ENCODE measurements around the gene FADS1.

Gene FADS1

DNA sequence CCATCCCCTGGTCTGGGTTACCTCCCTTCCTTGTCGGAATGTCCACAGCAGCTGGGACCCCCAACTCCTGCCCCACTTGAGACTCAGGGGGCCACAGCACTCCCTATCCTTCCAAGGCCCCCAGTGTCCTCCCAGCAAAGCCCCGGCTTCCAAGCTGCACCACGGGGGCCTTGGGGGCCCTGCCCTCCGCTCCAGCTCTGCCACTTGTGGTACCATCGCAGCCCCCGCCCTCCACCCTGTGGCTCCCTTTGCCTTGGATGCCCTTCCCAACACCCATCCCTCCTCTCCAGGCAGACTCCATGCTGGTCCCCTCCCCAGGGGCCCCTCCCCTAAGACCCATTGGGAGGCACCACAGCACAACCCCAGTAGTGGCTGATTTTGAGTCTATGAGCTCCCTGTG, 41.7 kb downstream of the FADS1 start:
- no peak for DNase-seq

DNA sequence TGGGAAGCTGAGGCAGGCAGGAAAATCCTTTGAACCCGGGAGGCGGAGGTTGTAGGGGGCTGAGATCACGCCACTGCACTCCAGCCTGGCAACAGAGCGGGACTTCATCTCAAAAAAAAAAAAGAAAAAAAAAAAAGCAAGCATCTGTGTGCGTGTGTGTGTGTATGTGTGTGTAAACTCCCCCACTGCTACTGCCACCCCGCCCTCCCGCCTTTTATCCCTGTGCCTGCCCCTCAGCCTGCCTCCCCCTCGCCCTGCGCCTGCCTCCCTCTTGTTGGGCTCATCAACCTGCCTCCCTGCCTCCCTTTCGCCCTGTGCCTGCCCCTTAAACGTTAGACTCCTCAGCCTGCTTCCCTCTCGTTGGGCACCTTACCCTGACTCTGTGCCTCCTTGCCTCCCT, 42.4 kb downstream of the FADS1 start:
- no peak for DNase-seq

DNA sequence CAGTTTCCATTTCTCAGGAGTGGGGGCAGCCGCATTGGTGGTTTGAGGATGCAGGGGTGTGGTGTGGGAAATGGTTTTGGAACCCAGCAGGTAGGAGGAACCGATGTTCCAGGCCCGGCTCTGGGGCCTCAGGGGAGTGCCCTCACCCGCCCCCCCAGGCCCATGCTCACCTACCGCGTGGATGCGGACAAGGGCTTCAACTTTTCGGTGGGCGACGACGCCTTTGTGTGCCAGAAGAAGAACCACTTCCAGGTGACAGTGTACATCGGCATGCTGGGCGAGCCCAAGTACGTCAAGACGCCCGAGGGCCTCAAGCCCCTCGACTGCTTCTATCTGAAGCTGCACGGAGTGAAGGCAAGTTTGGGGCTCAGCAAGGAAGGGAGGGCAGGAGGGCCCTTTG, 43.0 kb downstream of the FADS1 start:
- no peak for DNase-seq

DNA sequence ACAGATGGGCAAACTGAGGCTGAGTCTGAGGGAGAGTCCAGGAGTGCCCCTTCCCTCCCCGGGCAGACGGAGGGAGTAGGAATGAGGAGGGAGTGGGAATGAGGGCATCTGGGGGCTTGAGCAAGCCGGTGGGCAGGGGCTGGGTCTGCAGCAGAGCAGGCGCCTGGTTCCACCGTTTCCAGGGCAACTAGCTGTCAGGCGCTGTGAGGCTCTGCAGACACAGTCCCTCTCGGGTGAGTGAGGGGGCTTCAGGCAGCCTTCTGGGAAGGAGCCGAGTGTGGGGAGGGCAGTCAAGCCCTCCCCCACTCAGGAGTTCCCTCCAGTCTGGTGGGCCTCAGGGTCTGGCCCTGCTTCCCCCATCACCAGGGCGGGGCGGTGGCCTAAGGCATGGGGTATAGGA, 43.4 kb downstream of the FADS1 start:
- no peak for DNase-seq

DNA sequence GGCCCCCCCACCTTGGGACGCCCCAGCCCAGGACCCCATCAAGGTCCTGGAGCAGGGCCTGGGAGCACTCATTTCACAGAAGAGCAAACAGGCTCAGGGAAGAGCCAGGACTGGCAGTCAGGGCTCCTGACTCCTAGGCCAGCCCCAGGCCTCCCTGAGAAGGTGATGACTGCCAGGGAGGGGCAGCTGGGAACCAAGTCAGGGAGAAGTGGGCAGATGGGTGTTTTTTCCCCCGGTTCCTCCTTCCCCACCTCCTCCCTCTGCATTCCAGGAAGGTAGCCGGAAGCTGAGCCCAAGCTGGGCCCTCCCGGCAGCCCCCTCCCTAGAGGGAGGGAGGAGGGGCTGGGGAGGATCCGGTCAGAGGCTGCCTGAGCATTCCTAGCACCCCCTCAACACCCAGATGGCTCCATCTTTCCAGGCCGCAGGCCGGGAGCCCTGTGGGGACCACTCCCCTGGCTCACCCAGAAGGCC, 44.8 kb downstream of the FADS1 start:
- no peak for DNase-seq

DNA sequence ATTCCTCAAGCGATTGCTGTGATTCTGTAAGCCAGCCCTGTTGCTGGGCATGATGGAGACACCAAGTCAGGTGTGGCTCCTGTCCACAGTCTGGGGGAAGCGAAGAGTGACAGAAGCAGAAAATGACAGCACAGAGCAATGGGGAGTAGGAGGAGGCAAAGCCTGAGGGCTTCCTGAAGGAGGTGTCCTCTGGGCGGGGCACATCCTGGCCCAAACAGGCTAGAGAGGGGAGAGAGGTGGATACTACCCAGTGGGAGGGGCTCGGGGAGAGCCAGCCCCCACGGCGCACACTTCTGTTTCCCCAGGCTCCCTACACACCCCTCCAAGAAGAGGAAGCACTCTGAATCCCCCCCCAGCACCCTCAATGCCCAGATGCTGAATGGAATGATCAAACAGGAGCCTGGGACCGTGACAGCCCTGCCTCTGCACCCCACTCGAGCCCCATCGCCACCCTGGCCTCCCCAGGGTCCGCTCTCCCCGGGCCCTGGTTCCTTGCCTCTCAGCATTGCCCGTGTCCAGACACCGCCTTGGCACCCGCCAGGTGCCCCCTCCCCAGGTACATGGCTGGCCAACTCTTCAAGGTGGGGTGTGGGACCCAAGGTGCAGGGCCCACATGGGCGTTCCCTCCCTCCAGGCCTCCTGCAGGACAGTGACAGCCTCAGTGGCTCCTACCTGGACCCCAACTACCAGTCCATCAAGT, 45.5 kb downstream of the FADS1 start:
- no peak for DNase-seq

DNA sequence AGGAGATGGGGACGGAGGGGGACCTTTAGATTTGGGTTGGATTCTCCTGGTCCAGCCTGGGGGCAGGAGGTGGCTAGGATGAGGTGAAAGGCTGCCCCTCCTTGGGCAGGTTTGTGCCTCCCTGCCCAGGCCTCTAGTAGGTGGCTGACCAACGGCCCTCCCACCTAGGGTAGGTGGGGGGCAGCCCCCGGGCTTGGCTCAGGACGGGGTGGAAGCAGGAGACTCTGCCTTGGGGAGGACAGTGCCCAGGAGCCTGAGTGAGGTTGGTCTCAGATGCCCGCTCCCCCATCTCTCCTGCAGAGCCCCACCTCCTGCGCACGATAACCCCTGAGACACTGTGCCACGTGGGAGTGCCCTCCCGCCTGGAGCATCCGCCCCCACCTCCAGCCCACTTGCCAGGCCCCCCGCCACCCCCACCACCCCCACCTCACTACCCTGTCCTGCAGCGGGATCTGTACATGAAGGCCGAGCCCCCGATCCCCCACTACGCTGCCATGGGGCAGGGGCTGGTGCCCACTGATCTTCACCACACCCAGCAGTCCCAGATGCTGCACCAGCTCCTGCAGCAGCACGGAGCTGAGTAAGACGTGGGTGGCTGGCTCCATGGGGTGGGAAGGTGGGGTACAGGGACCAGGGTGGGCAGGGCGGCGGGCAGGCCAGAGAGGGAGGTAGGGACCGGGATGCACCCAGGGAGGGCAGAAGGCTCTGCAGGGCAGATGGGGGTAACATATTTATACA, 46.7 kb downstream of the FADS1 start:
- DNase-seq, result no peak

DNA sequence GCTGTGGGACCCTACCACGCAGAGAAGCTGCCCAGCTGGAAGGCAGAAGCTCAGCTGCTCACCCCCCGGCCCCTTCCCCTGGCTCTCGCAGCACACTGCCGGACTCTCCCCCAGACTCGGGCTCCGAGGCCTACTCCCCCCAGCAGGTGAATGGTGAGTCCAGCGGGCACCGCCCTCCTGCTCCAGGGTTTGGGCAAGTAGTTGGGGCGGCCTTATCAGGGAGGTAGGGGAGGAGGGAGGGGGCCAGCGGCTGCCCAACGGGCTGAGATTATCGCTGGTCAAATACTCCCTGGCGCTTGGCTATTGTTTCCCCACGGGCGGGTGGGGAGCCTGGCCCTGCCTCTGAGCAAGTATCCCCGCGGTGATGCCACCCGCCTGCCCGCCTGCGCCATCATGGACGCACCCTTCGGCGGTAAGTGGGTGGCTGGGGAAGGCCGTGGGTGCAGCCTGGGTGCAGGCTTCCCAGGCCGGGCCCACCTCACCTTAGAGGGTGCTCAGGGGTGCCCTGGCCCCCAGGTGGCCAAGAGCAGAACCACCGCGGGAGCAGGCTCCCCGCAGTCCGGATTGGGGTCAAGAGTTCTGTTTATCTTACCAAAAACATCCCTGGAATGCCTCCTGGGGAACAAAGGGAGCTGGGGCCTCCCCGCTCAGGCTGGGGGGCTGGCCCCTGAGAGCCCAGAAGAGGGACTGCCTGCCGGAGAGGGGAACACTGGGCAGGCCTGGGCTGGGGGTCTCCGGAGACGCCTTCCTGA, 47.5 kb downstream of the FADS1 start:
- DNase-seq, result no peak

DNA sequence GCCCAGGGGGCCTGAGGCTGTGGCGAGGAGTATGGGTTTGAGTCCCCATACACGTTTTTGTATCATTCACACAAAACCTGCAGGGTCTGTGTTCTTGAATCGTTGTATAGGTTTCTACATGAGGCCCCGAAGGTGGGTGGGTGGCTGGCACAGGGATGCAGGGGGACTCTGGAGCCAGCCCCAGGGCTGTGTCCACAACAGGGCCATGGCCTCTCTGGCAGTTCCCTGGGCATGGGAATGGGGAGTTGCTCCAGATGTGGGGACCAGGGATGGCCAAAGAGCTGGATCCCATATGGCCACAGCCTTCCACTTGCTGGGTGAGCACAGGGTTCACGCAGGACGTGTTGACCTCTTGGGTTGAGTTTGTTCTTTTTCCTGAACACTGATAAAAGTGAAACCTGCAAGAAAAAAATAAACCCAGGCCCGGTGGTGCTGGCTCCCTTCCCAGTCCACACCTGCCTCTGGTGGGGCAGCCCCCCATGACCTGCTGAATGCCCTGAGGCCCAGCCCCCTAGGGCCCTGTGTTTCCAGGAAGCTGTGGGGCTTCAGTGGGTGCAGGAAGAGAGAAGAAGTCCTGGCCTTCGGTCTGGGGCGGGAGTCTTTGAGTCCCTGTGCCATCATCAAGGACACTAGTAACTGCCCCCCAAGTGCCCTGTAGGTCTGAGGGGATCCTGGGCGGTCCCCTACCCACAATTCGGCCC, 48.3 kb downstream of the FADS1 start:
- no peak for DNase-seq

DNA sequence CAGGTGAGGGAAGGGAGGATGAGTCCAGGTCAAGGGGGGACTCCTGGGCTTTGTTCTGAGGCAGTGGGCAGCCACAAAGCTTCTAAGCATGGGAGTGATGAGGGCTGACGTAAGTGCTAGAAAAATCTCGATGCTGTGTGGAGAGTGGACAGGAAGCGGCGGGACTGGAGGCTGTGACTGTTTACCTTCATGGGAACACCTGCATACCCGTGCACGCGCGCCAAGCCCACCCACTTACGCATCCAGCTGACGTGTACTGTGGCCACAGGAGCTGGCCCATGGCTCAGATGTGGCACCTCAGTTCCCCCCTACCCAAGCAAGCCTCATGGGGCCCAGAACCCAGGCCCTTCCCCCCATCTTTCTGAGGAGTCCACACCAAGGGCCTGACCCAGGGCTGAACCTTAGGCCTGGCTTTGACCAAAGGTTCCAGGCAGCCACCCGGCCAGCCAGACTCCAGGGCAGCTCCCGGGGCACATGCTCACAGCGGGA, 50.4 kb downstream of the FADS1 start:
- DNase-seq, result no peak

DNA sequence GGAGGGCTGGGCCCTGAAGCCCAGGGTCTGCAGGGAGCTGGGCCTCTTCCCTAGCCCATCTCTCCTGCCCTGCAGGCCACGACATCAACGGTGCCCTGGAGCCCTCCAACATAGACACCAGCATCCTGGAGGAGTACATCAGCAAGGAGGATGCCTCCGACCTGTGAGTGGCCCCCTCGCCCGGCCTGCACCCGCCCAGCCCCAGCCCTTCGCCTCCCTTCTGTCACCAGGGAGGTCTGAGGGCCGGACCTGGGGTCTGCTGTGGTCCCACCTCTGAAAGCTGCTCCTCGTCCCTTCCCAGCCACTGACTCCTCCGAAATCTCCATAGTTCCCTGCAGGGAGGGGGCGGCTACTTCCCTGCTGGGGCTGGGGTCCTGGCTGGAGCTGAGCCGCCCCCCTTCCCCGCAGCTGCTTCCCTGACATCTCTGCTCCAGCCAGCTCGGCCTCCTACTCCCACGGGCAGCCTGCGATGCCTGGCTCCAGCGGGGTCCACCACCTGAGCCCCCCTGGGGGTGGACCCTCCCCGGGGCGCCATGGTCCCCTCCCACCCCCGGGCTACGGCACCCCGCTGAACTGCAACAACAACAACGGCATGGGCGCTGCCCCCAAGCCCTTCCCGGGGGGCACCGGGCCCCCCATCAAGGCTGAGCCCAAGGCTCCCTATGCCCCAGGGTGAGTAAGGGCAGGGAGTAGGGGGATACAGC, 51.1 kb downstream of the FADS1 start:
- DNase-seq, result no peak

DNA sequence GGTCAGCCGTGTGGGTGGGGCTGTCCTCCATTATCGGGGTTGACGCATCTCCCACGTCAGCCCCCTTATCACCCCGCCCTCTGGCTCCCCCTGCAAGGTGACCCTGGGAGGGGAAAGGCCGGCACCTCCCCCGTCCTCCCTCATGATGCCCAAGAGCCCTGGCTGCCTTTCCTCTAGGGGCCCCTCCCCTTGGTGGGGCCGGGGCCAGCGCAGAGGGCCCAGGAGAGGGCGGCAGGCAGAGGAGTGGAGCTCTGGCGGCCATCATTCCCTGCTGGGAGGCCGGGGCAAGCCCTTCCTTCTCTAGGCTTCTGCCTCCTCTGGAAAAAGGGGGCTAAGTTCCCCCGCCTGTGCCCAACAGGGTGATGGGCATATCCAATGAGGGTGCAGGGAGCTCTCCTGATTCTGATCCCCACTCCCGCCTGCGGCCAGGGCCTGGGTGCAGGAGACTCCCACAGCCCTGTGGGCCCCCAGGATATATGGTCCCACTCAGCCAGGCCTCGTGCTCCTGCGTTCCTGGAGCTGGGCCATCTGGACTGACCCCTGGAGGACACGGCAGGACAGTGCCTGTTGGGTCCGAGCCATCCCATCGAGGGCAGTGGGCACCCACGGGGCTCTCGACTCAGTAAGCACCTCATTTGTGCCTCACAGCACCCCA, 52.1 kb downstream of the FADS1 start:
- DNase-seq, result no peak

DNA sequence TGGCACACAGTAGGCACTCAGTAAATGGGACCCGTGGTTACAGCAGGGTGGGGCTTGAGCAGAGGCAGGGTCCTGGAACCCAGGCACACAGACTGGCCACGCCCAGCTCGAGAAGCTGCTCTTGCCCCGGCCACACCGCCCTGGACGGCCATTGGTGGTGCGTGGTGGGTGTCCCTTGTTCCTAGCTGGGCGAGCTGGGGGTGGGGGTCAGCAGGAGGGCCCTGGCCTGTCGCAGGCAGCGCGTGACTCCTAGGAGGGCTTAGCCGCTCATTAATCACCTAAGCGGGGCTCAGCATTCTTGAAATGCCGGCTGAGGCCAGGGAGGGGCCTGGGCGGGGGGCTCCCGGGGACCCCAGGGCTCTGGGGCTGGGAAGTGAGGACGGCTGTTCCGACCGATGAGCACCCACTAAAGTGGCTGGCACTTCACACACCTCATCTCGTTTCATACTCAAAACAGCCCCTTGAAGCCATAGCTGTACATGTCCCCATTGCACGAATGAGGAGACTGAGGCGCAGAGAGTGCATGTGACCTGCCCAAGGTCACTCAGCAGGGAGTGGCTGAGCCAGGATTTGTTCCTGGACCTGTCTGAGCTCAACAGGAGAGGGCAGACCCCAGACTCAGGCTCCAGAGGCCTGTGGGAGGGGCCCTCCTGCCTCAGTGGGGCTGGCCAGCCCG, 52.7 kb downstream of the FADS1 start:
- DNase-seq, result no peak

DNA sequence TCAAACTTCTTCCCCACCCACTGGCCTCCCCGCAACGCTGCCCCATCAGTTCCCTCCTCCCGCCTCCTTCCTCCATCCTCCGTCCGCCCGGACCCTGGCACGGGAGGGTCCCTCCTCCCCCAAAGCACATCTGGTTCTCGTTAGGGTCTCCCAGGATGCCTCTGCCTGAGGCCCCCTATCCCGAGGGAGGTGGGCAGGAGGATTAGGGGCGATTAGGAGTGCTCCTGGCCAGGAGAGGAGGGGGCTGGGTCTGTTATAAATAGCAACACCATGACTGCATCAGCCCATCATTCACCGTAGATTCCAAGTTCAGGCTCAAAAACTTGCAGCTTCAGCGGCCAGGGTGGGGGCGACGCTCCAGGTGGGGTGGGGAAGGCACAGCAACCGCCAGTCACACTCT, 54.0 kb downstream of the FADS1 start:
- no peak for DNase-seq

DNA sequence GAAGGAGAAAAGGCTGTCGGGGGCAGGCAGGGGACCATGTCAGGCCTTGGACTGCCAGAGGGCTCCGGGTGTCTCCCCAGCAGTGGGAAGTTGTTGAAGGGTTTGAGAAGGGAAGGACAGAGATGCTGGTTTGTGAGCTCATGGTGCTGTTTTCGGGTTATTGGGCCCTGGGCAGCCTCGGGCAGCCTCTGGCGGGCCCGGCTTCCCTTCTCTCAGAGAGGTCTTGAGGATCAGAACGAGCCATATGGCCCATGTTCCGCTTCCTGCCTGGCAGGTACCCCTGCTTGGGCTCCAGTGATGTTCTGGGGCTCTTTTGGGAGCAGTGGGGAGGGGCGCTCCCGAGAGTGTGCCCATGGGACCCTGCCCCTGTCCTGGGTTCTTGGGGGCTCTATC, 54.6 kb downstream of the FADS1 start:
- no peak for DNase-seq

DNA sequence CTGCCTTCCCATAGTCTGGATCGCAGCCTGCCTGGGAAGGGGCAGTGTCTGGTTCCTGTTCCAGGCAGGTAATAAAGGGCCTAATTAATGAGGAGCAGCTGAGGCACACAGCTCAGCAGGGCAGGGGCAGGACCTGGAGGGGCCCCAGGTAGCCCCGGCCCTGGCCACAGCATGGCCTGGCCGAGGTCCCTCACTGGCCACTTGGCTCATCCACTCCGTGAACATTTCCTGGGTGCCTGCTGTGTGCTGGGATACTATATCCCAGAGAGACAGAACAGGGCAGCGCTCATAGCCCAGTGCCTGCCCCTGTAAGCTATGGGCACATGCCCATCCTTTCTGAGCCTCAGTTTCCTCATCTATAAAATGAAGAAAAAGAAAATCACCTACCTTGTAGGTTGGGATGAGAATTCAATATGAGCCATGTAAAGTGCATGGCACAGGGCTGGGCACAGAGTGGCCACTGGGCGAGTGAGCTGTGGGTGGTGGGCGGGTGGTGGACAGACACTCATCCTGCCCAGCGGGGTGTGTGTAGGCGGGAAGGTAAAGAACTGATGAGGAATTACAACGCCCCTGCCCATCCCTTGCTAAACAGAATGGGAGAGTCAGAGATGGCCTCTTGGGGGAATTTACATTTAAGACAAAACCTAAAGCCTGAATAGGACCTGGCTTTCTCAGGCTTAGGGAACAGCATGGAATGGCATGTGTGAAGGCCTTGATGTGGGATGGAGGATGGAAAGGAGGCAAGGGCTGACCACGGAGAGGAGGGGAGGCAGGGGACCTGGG, 55.2 kb downstream of the FADS1 start:
- no peak for DNase-seq

DNA sequence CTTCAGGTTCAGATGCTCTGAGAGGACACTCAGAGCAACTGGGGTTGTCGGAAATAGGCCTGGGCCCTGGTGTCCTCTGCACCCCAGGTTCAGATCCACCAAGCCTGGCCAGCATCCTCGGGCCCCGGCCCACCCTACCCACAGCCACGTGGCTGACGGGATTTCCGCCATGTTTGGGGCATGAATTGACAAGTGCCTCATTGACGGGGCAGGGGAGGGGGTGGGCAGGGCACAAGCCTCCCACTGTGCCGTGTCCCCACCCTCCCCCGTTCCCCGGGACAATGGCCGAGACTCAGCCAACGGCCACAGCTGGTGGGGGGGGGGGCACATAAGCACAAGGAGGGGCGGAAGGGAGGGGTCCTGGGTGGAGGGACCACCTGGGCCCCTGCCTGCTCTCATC, 55.9 kb downstream of the FADS1 start:
- no peak for DNase-seq

DNA sequence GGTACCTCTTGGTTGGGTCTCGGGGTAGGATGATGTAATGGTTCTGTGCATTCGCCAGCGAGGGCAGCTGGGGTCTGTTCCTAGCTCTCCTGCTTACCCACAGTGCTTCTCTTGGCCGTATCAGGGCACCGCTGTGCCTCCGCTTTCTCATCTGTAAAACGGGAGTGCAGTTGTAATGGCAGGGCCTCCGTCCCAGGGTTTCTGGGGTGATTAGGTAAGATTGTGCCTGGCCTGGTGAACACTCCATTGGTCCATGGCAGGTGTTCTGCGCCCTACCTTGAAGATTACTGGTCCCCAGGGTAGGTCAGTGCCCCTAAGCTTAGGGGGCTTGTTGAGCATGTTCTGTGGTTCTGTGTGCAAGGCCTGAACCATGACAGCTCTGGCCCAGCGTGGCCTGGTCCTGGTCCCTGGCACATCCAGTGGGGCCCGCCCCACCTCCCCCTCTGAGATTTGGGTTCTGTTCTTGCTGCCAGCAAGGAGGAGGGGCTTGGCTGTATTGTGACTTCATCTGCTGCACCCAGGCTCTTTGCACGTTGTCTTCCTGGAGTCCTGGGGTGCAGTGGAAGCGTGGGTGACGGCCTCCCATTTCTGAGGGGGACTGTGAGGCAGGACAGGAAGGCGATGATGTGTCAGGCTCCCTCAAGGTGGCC, 59.5 kb downstream of the FADS1 start:
- DNase-seq, result no peak

DNA sequence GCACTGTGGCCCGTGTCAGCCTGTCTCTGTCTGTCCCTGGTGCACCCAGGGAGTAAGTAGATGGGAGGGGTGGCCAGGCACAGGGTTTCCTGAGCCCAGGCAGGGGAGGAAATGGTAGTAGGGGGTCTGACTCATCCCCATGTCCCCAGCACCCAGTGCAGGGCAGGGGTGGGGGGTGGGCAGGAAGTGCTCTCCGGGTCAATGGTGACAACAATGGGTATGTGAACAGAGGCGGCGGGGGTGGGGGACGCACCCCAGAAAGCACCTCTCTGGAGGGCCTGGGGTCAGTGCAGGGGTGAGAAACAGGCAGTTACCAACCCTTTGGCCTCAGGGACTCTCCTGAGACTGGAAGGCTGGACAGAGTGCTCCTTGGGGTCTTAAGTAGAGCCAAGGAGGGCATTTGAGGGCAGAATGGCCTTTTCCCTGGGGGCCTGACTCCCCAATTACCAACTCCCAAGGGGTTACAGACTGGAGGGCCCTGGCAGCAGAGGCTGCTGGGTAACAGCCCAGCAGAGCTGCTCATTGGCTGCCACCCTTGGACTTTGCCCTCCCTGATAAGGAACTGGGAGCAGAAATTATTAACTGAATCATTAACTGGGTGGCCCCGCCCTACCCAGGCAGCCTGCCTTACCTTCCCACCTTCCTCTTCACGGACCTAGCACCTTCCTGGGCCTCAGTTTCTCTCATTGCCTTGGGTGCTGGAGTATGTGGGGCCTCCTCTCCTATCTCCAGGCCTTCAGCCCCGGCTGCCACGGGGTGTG, 60.2 kb downstream of the FADS1 start:
- no peak for DNase-seq

Measured in activated CD4-positive, alpha-beta T cell treated with anti-CD3 and anti-CD28 coated beads for 1 hour (primary cell).